Loucy (cell line): Measurements from ENCODE around the gene GTPBP1.

Experiments used
- EZH2phosphoT487 ChIP-seq: fragments of 200-600 bp; IDR thresholded peaks from 2 replicates; pipeline ENCODE4 v1.6.1; 2018; ENCODE audit warnings: antibody characterized with exemption, mild to moderate bottlenecking, moderate library complexity, borderline replicate concordance
- TF ChIP-seq, protein P1 (sequence below): fragments of 200-600 bp; sonication (generic); conservative IDR thresholded peaks from 2 replicates; pipeline ENCODE4 v1.5.1; 2014; ENCODE audit warnings: mild to moderate bottlenecking, antibody characterized with exemption, low read length

DNA sequence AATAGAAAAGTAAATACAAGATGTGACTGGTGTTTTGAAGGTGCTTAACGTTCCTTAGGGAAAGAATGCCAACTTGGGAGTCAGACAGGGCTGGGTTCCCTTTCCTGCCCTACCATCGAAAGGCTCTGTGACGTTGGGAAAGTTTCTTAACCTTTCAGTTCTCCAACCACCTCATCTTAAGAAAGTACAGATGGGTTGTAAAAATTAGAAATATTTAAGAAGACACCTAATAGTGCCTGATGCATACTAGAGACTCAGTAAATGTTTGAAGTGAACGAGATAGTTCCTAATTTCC, 1.1 kb downstream of the GTPBP1 start:
- TF ChIP-seq, protein P1, sequence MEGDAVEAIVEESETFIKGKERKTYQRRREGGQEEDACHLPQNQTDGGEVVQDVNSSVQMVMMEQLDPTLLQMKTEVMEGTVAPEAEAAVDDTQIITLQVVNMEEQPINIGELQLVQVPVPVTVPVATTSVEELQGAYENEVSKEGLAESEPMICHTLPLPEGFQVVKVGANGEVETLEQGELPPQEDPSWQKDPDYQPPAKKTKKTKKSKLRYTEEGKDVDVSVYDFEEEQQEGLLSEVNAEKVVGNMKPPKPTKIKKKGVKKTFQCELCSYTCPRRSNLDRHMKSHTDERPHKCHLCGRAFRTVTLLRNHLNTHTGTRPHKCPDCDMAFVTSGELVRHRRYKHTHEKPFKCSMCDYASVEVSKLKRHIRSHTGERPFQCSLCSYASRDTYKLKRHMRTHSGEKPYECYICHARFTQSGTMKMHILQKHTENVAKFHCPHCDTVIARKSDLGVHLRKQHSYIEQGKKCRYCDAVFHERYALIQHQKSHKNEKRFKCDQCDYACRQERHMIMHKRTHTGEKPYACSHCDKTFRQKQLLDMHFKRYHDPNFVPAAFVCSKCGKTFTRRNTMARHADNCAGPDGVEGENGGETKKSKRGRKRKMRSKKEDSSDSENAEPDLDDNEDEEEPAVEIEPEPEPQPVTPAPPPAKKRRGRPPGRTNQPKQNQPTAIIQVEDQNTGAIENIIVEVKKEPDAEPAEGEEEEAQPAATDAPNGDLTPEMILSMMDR: no peak
- no peak for TF ChIP-seq EZH2phosphoT487
